Fibroblast of the aortic adventitia (primary cell): ENCODE data around the gene SPATA20. TPM values are rescaled to one million over a fixed set of nuclear protein-coding genes. Genes with fewer than 3 reads are reported as not detected.

Experiments used
- DNase-seq: peaks from one replicate; pipeline ENCODE4 v3.0.0-alpha.2; 2010; ENCODE audit warnings: low read depth
- H3K4me3 ChIP-seq: 2 replicates; pipeline ENCODE4 v1.5.1; 2011; ENCODE audit warnings: low read depth, mild to moderate bottlenecking, control low read depth, low read length, moderate library complexity
- total RNA-seq: library from RNA; depleted of rRNA; stranded (reverse); fragments of >200 nt; gene quantifications from 2 replicates; pipeline ENCODE4 v1.2.3, GENCODE V29; 2012; ENCODE audit warnings: low replicate concordance
- TF ChIP-seq, protein P1 (sequence below): IDR thresholded peaks from 2 replicates; pipeline ENCODE4 v1.5.1; 2011; ENCODE audit warnings: mild to moderate bottlenecking, low read length, control low read depth, inconsistent platforms; ENCODE audit not compliant: insufficient read depth

SPATA20 gene
- total RNA-seq, 1 donor, result 63.6 TPM

GRCh38 chr17:50586421-50587247 is 39.7 kb downstream of the SPATA20 start:
- H3K4me3 ChIP-seq, result no peak overlapping the region
- no peak for DNase-seq
- TF ChIP-seq, protein P1, sequence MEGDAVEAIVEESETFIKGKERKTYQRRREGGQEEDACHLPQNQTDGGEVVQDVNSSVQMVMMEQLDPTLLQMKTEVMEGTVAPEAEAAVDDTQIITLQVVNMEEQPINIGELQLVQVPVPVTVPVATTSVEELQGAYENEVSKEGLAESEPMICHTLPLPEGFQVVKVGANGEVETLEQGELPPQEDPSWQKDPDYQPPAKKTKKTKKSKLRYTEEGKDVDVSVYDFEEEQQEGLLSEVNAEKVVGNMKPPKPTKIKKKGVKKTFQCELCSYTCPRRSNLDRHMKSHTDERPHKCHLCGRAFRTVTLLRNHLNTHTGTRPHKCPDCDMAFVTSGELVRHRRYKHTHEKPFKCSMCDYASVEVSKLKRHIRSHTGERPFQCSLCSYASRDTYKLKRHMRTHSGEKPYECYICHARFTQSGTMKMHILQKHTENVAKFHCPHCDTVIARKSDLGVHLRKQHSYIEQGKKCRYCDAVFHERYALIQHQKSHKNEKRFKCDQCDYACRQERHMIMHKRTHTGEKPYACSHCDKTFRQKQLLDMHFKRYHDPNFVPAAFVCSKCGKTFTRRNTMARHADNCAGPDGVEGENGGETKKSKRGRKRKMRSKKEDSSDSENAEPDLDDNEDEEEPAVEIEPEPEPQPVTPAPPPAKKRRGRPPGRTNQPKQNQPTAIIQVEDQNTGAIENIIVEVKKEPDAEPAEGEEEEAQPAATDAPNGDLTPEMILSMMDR, result no peak

- no peak for DNase-seq
- H3K4me3 ChIP-seq, result no peak overlapping the region
- TF ChIP-seq, protein P1, result no peak
Measured at GRCh38 chr17:50587571-50587970, 40.6 kb downstream of the SPATA20 start.

DNA sequence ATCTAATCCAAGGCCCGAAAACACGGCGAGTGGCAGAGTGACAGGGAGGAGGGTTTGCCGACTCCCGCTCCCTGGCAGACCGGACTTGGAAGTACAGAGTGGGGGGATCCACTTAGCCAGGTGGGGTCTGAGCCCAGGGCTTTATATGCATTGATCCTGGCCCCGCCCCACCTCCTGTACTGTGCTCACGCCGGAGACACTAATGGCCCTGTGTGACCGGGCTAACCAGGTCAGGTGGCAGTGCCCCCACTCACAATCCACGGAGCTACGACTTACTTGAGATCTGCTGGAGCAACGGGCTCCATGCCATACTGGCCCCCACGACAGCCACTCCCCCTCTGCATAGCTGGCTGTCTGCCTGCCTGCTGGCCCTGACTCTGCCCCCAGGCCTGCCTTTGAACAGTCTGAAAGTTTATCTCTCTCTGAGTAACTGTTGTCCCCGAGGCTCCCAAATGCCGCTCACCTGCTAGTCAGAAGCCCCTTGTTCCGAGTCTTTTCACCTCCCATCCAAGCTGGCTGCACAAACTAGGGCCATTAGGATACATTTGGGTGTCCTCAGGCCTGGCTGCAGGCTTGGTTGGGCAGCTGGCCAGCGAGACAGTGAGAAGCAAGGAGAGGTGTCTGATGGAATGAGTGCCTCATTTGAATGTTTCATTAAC is 41.5 kb downstream of the SPATA20 start:
- H3K4me3 ChIP-seq, result no peak overlapping the region
- TF ChIP-seq, protein P1, result no peak
- DNase-seq, result no peak

DNA sequence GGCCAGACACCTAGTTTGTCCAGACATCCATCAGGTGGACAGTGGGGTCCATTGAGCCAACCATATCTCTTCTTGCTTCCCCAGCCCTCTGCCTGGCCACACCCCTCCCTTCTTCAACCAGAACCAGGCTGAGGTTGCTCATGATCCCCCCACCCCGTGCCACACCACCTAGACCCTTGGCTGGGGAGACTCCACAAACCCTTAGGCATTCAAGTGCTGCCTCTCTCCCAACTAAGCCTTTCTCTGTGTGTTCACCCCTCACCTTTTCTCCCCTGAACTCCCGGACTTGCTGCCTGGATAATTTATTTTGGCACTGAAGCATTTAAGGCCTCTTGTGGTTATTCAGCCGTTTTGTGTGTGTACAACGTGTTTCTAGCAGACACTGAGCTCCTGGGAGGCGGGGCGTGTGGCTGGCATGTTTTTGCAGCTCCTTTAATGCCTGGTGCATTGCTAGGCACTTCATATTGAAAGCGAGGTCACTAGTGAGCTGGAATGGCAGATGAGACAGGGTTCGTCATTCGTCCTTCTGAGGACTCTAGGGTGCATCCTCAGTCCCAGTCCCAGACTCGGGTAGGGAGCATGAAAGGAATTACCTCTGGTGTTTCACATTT is 42.2 kb downstream of the SPATA20 start:
- peak; percentile 31 for DNase-seq
- TF ChIP-seq, protein P1, result no peak
- no peak overlapping the region for H3K4me3 ChIP-seq

DNA sequence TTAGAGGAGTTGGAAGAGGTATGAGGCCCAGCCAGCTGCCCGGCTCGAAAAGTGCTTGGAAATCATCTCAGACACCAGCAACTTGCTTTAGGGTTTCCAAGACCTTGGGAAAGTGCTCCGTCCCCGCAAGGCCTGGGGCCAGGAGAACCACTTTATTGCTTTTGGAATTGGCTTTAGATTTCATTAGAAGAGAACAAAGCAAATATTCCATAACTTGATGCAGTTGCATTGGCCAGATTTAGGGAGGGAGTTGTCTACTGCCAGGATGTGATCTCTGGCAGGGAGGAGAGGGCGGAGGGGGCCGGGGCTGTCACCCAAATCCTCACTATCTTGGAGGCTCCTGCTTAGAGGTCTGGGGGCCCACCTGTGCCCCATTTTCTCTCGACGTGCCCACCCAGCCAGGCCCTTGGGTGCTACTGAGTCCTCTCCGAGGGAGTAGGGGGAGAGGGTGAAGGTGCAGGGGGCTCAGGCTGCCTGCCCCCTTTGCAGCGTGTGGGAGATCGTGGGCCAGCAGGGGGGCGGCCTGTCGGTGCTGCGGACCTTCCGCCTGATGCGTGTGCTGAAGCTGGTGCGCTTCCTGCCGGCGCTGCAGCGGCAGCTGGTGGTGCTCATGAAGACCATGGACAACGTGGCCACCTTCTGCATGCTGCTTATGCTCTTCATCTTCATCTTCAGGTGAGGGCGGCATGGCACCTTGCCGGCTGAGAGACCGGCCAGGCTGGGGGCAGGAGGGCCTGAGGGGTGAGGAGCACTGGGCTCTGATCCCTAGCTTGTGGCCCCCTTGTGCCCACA is 44.2 kb downstream of the SPATA20 start:
- DNase-seq, result no peak
- H3K4me3 ChIP-seq, result no peak overlapping the region
- TF ChIP-seq, protein P1, result no peak

- no peak overlapping the region for H3K4me3 ChIP-seq
- no peak for DNase-seq
- TF ChIP-seq, protein P1, result no peak
Measured at GRCh38 chr17:50593321-50593720, 46.3 kb downstream of the SPATA20 start.
